GM18517 (cell line): Measurements from ENCODE around the gene UBE2QL1.
A peak's percentile ranks its signal among the peaks of the same experiment; 100 is the strongest.

Experiments used
- ATAC-seq: cut with Tn5 transposase; IDR thresholded peaks from one replicate; pipeline ENCODE4 v1.9.1; 2021; ENCODE audit warnings: mild to moderate bottlenecking, moderate library complexity; ENCODE audit not compliant: unreplicated experiment

Gene UBE2QL1

GRCh38 chr5:6473284-6473683 is 24.6 kb downstream of the UBE2QL1 start:
- ATAC-seq, result no peak

- no peak for ATAC-seq
Measured at GRCh38 chr5:6475626-6476312, 27.1 kb downstream of the UBE2QL1 start.

GRCh38 chr5:6476313-6476661 is 27.6 kb downstream of the UBE2QL1 start:
- ATAC-seq, result no peak

GRCh38 chr5:6478793-6479192 is 30.1 kb downstream of the UBE2QL1 start:
- ATAC-seq, result no peak

GRCh38 chr5:6480133-6481051 is 31.7 kb downstream of the UBE2QL1 start:
- peak; percentile 26 for ATAC-seq

GRCh38 chr5:6482735-6483134 is 34.1 kb downstream of the UBE2QL1 start:
- no peak for ATAC-seq

- peak; percentile 94 for ATAC-seq
Measured at GRCh38 chr5:6483880-6484382, 35.3 kb downstream of the UBE2QL1 start.

- no peak for ATAC-seq
Measured at GRCh38 chr5:6484446-6484845, 35.8 kb downstream of the UBE2QL1 start.

- ATAC-seq, result no peak
Measured at GRCh38 chr5:6484899-6485298, 36.2 kb downstream of the UBE2QL1 start.

GRCh38 chr5:6485441-6485840 is 36.8 kb downstream of the UBE2QL1 start:
- no peak for ATAC-seq

GRCh38 chr5:6486074-6486473 is 37.4 kb downstream of the UBE2QL1 start:
- no peak for ATAC-seq

- ATAC-seq, result no peak
Measured at GRCh38 chr5:6487081-6487480, 38.4 kb downstream of the UBE2QL1 start.

- ATAC-seq, result no peak
Measured at GRCh38 chr5:6488021-6488420, 39.4 kb downstream of the UBE2QL1 start.

GRCh38 chr5:6489643-6490185 is 41.1 kb downstream of the UBE2QL1 start:
- no peak for ATAC-seq

GRCh38 chr5:6490246-6490645 is 41.6 kb downstream of the UBE2QL1 start:
- no peak for ATAC-seq

- ATAC-seq, result no peak
Measured at GRCh38 chr5:6490693-6491092, 42.0 kb downstream of the UBE2QL1 start.

- ATAC-seq, result no peak
Measured at GRCh38 chr5:6491196-6491918, 42.7 kb downstream of the UBE2QL1 start.

- ATAC-seq, result no peak
Measured at GRCh38 chr5:6491919-6492290, 43.2 kb downstream of the UBE2QL1 start.

GRCh38 chr5:6492934-6493333 is 44.3 kb downstream of the UBE2QL1 start:
- no peak for ATAC-seq

- ATAC-seq, result peak; percentile 31
Measured at GRCh38 chr5:6493681-6494454, 45.2 kb downstream of the UBE2QL1 start.
